Measurements from ENCODE around the gene LHFPL3. TPM values are rescaled to one million over a fixed set of nuclear protein-coding genes. Genes with fewer than 3 reads are reported as not detected.
"Not testable (repeated sequence)": the region's sequence is repeated elsewhere in the genome, so short reads cannot be mapped to it uniquely, and the experiment has no call there.

The LHFPL3 gene
- total RNA-seq, 1 donor from 2014 or later: 7.2 TPM

- no peak for DNase-seq (ENCODE audit: low spot score)
These were observed 367.2 kb downstream of the LHFPL3 start for GRCh38 chr7:104695563-104695962.

DNA sequence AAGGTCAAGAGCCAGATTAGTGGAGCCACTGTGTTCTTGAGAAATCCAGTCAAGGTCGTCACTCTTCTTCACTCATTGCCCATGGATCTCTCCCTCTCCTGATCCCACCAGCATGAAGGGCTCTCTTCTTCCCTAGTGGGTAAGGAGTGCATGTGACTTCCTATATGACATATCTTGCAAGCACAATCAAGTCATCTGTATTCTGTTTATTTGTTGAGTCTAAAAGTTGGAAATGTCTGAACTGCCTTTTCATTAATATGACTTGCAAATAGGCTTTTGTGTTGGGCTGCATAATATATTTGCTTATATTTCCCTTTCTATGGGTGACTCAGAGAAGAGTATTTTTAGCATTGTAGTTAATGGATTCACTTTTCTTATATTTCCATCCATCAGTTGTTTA is 371.9 kb downstream of the LHFPL3 start:
- no peak for DNase-seq (ENCODE audit: low spot score)

DNA sequence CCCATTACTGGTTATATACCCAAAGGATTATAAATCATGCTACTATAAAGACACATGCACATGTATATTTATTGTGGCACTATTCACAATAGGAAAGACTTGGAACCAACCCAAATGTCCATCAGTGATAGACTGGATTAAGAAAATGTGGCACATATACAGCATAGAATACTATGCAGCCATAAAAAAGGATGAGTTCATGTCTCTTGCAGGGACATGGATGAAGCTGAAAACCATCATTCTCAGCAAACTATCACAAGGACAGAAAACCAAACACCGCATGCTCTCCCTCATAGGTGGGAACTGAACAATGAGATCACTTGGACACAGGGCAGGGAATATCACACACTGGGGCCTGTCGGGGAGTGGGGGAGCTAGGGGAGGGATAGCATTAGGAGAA is 392.6 kb downstream of the LHFPL3 start:
- not testable (repeated sequence) for DNase-seq (ENCODE audit: low spot score)

DNA sequence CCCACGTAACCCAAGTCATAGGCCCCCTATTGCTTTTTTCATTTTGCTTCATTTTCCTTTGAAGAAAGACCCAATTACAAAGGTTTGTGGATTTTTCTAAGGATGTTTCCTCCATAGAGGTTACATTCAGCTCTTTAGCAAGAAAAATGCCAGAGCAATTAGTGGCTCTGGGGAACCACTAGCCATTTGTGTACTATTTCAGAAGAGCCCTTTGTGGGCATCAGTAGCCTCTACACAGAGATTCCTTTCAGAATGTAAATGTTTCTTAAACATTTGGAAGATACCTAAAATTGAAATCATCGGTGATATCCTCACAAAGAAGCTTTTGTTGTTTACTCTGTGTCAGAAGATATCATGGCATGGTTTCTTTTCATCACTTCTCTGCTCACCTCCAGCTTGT is 394.6 kb downstream of the LHFPL3 start:
- DNase-seq (ENCODE audit: low spot score): no peak

- no peak for DNase-seq (ENCODE audit: low spot score)
These were observed 430.1 kb downstream of the LHFPL3 start for GRCh38 chr7:104758504-104758903.

- no peak for DNase-seq (ENCODE audit: low spot score)
These were observed 433.5 kb downstream of the LHFPL3 start for GRCh38 chr7:104761892-104762291.

DNA sequence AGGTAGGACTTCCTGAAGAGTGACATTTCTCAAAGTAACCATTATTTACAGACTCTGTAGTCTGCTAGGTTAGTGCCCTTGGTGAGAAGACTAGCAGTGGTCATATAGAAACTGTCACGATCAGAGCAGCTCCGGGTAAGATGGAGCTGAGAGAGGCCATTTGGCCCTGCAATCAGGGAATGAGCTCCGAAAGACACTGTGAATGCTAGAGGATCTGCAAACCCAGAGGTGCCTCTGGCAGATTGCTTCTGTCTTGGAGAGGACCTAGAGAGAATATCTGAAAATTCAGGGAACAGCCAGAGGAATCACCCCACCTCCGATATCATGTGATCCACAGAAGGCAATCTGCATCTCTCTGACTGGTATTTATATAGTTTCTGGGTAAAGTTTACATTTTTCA is 438.7 kb downstream of the LHFPL3 start:
- no peak for DNase-seq (ENCODE audit: low spot score)

GRCh38 chr7:104767826-104768536 is 439.6 kb downstream of the LHFPL3 start:
- DNase-seq (ENCODE audit: low spot score): no peak

GRCh38 chr7:104772405-104773345 is 444.3 kb downstream of the LHFPL3 start:
- no peak for DNase-seq (ENCODE audit: low spot score)

DNA sequence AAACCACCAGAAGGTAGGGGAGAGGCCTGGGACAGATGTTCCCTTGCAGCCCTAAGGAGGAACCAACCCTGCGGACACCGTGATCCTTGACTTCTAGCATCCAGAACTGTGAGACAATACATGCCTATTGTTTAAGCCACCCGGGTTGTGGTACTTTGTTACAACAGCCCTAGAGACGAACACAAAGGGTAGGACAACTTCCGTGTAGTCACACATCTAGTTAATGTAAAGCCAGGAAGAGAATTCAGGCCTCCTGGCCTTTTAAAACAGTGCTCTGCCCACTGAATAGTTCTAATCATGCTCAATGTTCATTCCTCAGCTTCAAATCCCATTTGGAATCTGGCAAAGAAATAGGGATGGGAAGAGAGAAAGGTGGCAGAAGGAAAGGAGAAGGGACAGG is 445.4 kb downstream of the LHFPL3 start:
- no peak for DNase-seq (ENCODE audit: low spot score)

- peak; percentile 1 for DNase-seq (ENCODE audit: low spot score)
These were observed 447.1 kb downstream of the LHFPL3 start for GRCh38 chr7:104775531-104775930.

GRCh38 chr7:104777301-104777800 is 448.9 kb downstream of the LHFPL3 start:
- no peak for DNase-seq (ENCODE audit: low spot score)

- no peak for DNase-seq (ENCODE audit: low spot score)
These were observed 451.5 kb downstream of the LHFPL3 start for GRCh38 chr7:104779888-104780287.

DNA sequence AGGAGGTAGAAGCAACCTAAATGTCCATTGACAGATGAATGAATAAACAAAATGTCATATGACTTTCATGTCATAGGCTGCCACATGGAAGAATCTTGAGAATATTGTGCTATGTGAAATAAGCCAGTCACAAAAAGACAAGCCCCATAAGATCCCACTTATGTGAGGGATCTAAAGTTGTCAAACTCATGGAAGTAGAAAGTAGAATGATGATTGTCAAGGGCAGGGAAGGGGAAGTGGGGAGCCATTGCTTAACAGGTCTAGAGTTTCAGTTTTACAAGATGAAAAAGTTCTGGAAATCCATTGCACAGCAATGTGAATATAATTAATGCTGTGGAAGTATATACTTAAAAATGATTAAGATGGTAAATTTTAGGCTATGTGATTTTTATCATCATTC is 456.3 kb downstream of the LHFPL3 start:
- DNase-seq (ENCODE audit: low spot score): no peak

GRCh38 chr7:104789780-104790179 is 461.4 kb downstream of the LHFPL3 start:
- no peak for DNase-seq (ENCODE audit: low spot score)

DNA sequence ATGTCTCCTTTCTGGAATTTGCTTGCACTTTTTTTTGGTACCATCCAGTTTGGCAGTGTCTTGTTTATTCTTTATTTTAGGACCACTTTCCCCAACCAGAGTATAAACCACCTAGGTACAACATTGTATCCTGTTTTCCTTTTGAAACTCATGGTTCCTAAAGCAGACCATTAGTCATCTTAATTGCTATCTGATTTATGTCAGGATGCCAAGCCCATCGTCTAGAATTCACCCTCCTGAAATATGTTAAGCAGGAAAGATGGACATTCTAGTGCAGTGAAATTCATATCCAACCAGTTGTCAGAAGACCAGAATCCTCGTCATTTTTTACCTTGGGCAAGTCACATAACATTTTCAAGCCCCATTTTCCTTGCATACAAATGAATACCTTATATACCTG is 462.0 kb downstream of the LHFPL3 start:
- DNase-seq (ENCODE audit: low spot score): no peak

- no peak for DNase-seq (ENCODE audit: low spot score)
These were observed 462.7 kb downstream of the LHFPL3 start for GRCh38 chr7:104791080-104791479.

DNA sequence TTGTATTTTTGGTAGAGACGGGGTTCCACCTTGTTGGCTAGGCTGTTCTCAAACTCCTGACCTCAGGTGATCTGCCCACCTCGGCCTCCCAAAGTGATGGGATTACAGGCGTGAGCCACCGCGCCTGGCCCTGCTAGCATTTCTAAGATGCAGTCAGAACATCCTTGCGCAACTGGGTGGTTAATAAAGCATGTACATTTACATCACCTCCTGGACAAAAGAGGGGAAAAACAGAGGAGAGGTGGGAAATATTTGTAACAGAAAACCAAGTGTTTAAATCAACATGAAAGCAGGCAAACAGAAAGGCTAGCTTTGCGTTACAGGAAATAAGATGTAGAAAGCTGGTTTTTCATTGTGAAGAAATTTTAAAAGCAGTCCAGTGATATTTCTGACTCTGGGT is 464.7 kb downstream of the LHFPL3 start:
- DNase-seq (ENCODE audit: low spot score): no peak

GRCh38 chr7:104794154-104794553 is 465.8 kb downstream of the LHFPL3 start:
- DNase-seq (ENCODE audit: low spot score): no peak

DNA sequence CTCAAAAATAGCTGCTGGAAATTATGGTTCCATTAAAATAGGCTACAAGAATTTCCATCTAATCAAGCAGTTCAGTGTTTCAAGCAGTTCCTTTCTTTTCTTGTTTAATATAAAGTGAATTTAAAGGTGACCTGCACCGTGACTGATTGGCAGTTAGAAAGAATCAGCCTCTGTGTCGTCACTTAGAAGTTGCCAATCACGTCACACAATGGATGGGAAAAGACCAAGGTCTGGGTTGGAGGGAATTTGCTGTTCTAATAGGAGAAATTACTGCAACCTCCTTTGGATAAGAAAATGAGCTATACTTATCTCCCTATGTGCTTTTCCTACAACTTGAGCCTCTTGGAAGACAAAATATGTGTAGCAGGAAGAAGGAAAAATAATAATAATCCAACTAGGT is 466.2 kb downstream of the LHFPL3 start:
- no peak for DNase-seq (ENCODE audit: low spot score)

DNA sequence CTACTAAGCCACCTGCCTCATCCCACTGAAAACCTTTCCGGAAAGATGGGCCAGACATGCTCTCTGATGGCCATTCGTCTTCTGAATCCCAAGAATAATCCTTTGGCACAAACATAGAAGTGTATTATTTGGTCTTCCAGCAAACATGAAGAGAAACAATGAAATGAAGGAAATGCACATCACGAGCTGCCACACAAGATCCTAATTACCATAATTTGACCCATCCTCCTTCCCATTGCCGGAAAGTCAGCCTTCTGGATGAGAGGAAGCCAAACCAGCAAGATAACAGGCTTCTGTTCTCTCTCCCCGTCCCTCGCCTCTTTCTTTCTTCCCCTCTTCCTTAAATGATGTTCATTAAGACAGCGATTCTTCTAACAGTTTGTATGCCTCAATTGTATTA is 466.7 kb downstream of the LHFPL3 start:
- DNase-seq (ENCODE audit: low spot score): no peak

GRCh38 chr7:104795616-104796398 is 467.4 kb downstream of the LHFPL3 start:
- no peak for DNase-seq (ENCODE audit: low spot score)
